H1 (cell line): Measurements from ENCODE around the gene GSE1. TPM values are rescaled to one million over a fixed set of nuclear protein-coding genes. Genes with fewer than 3 reads are reported as not detected.

Experiments
- GTF2F1 ChIP-seq: IDR thresholded peaks from 2 replicates; pipeline ENCODE4 v1.6.1; 2012; ENCODE audit warnings: low read depth, low read length, improper control_type of control experiment, borderline replicate concordance
- polyA plus RNA-seq, 7 experiments: library from polyadenylated mRNA; depleted of rRNA in 3 of 7; stranded (reverse) in 5 of 7; unstranded in 2 of 7; fragments of >200 nt in 5 of 7; fragments of 200-250 nt in 2 of 7; gene quantifications; 1 replicate in 5 of 7; 2 replicates in 1 of 7; 4 replicates in 1 of 7; pipeline versions ENCODE4 v1.2.1 to v1.2.3, GENCODE V29; 2011 to 2013; ENCODE audit warnings: missing spikeins in 2 of 7, mixed read lengths in 2 of 7
- total RNA-seq: library from RNA; stranded (reverse); fragmentation: NEBNext Ultra II Directional; extraction: Animal tissue kit (Norgen Biotek cat#: 25700); gene quantifications from 2 replicates; pipeline ENCODE4 v1.2.1, GENCODE V29; 2021
- TF ChIP-seq, protein P1 (sequence below): IDR thresholded peaks from 2 replicates; pipeline ENCODE4 v1.6.1; 2012; ENCODE audit warnings: inconsistent platforms

GSE1 gene
- total and polyA plus RNA-seq, 2 of the 8 experiments (the other 6 are each of a cell fraction or from before 2014, with no cell fraction given), result 26.0 to 65.6 TPM

DNA sequence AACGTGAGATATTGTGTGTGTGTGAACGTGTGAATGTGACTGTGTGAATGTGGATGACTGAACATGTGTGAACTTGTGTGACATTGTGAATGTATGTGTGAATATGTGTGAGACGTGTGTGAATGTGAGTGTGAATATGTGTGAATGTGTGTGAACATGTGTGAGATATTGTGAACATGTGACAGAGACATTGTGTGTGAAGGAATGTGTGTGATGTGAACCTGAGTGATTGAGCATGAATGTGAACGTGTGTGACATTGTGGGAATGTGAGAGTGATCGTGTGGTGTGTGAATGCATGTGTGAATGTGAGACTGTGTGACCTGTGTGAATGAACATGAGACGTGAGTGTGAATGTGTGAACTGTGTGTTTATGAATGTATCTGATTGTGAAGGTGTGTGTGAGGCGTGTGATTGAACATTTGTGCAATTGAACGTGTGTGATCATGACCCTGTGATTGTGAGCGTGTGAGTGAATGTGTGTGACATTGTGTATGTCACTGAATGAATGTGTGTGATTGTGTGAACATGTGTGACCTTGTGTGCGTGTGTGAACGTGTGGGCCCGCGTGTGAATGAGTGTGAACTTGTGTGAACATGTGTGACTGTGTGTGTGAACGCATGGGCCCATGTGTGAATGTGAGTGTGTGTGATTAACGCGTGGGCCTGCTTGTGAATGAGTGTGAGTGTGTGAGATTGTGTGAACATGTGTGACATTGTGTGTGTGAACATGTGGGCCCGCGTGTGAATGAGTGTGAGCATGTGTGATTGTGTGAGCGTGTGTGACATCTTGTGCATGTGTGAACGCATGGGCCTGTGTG lies 23.2 kb upstream of the GSE1 start (continued):
- TF ChIP-seq, protein P1, sequence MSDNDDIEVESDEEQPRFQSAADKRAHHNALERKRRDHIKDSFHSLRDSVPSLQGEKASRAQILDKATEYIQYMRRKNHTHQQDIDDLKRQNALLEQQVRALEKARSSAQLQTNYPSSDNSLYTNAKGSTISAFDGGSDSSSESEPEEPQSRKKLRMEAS, result no peak
- no peak for TF ChIP-seq GTF2F1
